Keratinocyte (primary cell): ENCODE results near the gene DACT2. TPM values are rescaled to one million over a fixed set of nuclear protein-coding genes. Genes with fewer than 3 reads are reported as not detected.

Source experiments
- DNase-seq: peaks from one replicate; pipeline ENCODE4 v3.0.0-alpha.2; 2011; ENCODE audit warnings: low read depth, missing footprints, low spot score
- FAIRE-seq: peaks from 2 replicates; lab custom pipeline; 2011; peaks lifted over from hg19 to GRCh38; lab: Jason Lieb, UNC
- H2AFZ ChIP-seq: 2 replicates; pipeline ENCODE4 v1.6.0; 2012; ENCODE audit warnings: low read length, control low read depth, inconsistent platforms; ENCODE audit not compliant: control insufficient read depth
- H3K27ac ChIP-seq: 2 replicates; pipeline ENCODE4 v1.5.1; 2011; ENCODE audit warnings: low read length; ENCODE audit not compliant: control insufficient read depth, insufficient read depth
- H3K27me3 ChIP-seq: 3 replicates; pipeline ENCODE4 v1.6.0; 2011; ENCODE audit warnings: low read length; ENCODE audit not compliant: control insufficient read depth, insufficient read depth; ENCODE audit errors: extremely low read depth
- H3K36me3 ChIP-seq, 2 experiments: 2 replicates in 1 of 2; 3 replicates in 1 of 2; pipeline ENCODE4 v1.5.1; 2011; ENCODE audit warnings: low read length in 2 of 2, mild to moderate bottlenecking in 1 of 2; ENCODE audit not compliant: control insufficient read depth in 2 of 2, insufficient read depth in 2 of 2; ENCODE audit errors: extremely low read depth in 1 of 2
- H3K4me1 ChIP-seq: 3 replicates; pipeline ENCODE4 v1.5.1; 2011; ENCODE audit warnings: low read length; ENCODE audit not compliant: control insufficient read depth, insufficient read depth; ENCODE audit errors: extremely low read depth
- H3K4me2 ChIP-seq: 3 replicates; pipeline ENCODE4 v1.6.0; 2011; ENCODE audit warnings: low read depth, low read length; ENCODE audit not compliant: control insufficient read depth, insufficient read depth; ENCODE audit errors: extremely low read depth
- H3K4me3 ChIP-seq, 3 experiments: fragments of 200-600 bp in 1 of 3; sonication (generic) in 1 of 3; 2 replicates in 2 of 3; 3 replicates in 1 of 3; pipeline ENCODE4 v1.5.1; 2011 to 2016; ENCODE audit warnings: low read length in 3 of 3, mild to moderate bottlenecking in 3 of 3, control low read depth in 2 of 3, inconsistent platforms in 1 of 3, low read depth in 1 of 3, mixed read lengths in 1 of 3, mixed run types in 1 of 3, moderate library complexity in 1 of 3; ENCODE audit not compliant: control insufficient read depth in 2 of 3, insufficient read depth in 2 of 3; ENCODE audit errors: extremely low read depth in 1 of 3
- H3K79me2 ChIP-seq: 2 replicates; pipeline ENCODE4 v1.6.0; 2012; ENCODE audit warnings: low read length; ENCODE audit not compliant: control insufficient read depth, insufficient read depth
- H3K9ac ChIP-seq: 3 replicates; pipeline ENCODE4 v1.6.0; 2011; ENCODE audit warnings: low read length; ENCODE audit not compliant: control insufficient read depth, insufficient read depth; ENCODE audit errors: extremely low read depth
- H3K9me1 ChIP-seq: 3 replicates; pipeline ENCODE4 v1.6.0; 2011; ENCODE audit warnings: low read length; ENCODE audit not compliant: control insufficient read depth, insufficient read depth; ENCODE audit errors: extremely low read depth
- H3K9me3 ChIP-seq: 2 replicates; pipeline ENCODE4 v1.5.1; 2012; ENCODE audit warnings: low read depth, low read length; ENCODE audit not compliant: control insufficient read depth
- H4K20me1 ChIP-seq: 3 replicates; pipeline ENCODE4 v1.6.0; 2011; ENCODE audit warnings: low read length; ENCODE audit not compliant: control insufficient read depth, insufficient read depth; ENCODE audit errors: extremely low read depth
- EZH2 ChIP-seq: IDR thresholded peaks from one replicate; pipeline ENCODE4 v1.6.1; 2012; ENCODE audit warnings: inconsistent platforms, mild to moderate bottlenecking, low read length, moderate library complexity
- dilution Hi-C: fragments of 300-500 bp; cut with MboI; formaldehyde crosslinking; loops from one replicate; pipeline ENCODE4 v1.7.0; 2020; ENCODE audit warnings: low sequenced_read_pairs; ENCODE audit not compliant: extremely low pct_ligation_motif_present
- polyA plus RNA-seq, 5 experiments: library from polyadenylated mRNA; depleted of rRNA in 3 of 5; stranded (reverse) in 3 of 5; stranded (forward) in 1 of 5; unstranded in 1 of 5; fragments of >200 nt; gene quantifications; 1 replicate in 1 of 5; 2 replicates in 3 of 5; 3 replicates in 1 of 5; pipeline versions ENCODE4 v1.2.1 to v1.2.3, GENCODE V29; 2011 to 2012; ENCODE audit warnings: missing spikeins in 2 of 5, low read depth in 1 of 5, low replicate concordance in 1 of 5
- TF ChIP-seq, protein P1 (sequence below), 3 experiments: IDR thresholded peaks in 1 of 3; conservative IDR thresholded peaks in 1 of 3; optimal IDR thresholded peaks in 1 of 3; 2 replicates in 2 of 3; 3 replicates in 1 of 3; pipeline versions ENCODE3 to v1.5.1; 2011; ENCODE audit warnings: low read length in 3 of 3, mild to moderate bottlenecking in 3 of 3, moderate library complexity in 2 of 3, control low read depth in 1 of 3, inconsistent platforms in 1 of 3; ENCODE audit not compliant: insufficient read depth in 2 of 3; ENCODE audit errors: extremely low read depth in 1 of 3

The DACT2 gene
- polyA plus RNA-seq, 1 donor (not counting 4 experiments of a cell fraction or from before 2014, with no cell fraction given) = 0.09 TPM

DNA sequence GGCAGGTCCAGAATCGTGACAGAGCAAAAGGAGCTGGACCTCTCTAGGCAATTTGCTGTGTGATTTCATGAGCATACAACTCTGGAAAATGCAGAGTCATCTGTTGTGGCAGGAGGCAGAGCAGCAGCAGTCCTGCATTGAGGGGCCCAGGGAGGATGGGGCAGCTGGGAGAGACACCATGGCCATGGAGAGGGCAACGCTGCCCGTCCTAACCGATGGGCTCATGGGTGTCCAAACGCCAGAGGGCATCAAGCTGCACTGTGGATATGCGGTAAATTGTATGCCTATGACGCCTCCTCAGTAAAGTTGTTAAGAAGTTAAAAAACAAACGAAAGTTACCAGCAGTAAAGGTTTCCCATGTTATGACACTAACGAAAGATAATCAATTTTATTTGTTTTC is 42.2 kb upstream of the DACT2 start:
- no peak overlapping the region for H3K27ac ChIP-seq
- no peaks in the 10 kb centered on the region for H3K79me2 ChIP-seq
- H3K9ac ChIP-seq = no peak overlapping the region
- no peaks in the 10 kb centered on the region for H3K9me1 ChIP-seq
- H3K4me1 ChIP-seq = no peaks in the 10 kb centered on the region
- no peak overlapping the region for H3K4me3 ChIP-seq
- no peak for FAIRE-seq
- no peak overlapping the region for H2AFZ ChIP-seq
- dilution Hi-C loops = no loop called here
- TF ChIP-seq, protein P1, sequence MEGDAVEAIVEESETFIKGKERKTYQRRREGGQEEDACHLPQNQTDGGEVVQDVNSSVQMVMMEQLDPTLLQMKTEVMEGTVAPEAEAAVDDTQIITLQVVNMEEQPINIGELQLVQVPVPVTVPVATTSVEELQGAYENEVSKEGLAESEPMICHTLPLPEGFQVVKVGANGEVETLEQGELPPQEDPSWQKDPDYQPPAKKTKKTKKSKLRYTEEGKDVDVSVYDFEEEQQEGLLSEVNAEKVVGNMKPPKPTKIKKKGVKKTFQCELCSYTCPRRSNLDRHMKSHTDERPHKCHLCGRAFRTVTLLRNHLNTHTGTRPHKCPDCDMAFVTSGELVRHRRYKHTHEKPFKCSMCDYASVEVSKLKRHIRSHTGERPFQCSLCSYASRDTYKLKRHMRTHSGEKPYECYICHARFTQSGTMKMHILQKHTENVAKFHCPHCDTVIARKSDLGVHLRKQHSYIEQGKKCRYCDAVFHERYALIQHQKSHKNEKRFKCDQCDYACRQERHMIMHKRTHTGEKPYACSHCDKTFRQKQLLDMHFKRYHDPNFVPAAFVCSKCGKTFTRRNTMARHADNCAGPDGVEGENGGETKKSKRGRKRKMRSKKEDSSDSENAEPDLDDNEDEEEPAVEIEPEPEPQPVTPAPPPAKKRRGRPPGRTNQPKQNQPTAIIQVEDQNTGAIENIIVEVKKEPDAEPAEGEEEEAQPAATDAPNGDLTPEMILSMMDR (optimal IDR thresholded peaks at IDR 0.05 in 1 of 3, IDR thresholded peaks at IDR 0.05 in 1 of 3, conservative IDR thresholded peaks at IDR 0.05 in 1 of 3; ENCODE audit: extremely low read depth in 1 of 3, insufficient read depth in 2 of 3, low read length in 3 of 3) = no peak
- TF ChIP-seq EZH2 = no peak
- no peaks in the 10 kb centered on the region for H3K9me3 ChIP-seq
- H3K4me2 ChIP-seq = no peak overlapping the region
- DNase-seq = no peak
- no peaks in the 10 kb centered on the region for H4K20me1 ChIP-seq
- H3K36me3 ChIP-seq = no peaks in the 10 kb centered on the region
- no peaks in the 10 kb centered on the region for H3K27me3 ChIP-seq

DNA sequence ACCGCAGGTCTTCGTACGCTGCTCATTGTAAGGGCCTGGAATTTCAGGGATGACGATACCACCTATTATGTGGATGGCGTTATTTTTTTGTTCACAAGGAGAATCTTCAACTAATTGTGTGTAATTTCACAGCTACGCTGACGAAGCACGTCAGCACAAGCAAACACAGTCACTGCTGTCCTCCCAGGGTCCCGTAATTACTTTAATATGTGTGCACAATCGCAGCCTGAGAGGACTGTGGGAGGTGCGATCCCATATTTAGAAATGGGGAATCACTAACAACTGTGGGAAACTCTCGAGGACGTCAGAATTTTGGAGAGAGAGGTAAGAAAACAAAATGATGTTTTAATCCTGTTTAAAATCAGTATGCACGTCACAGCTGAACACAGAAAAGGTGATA is 40.2 kb upstream of the DACT2 start:
- Histone ChIP-seq H3K27ac (no peak overlapping the region), H3K4me1 (no peaks in the 10 kb centered on the region), H3K36me3 (no peaks in the 10 kb centered on the region), H3K9ac (no peak overlapping the region), H2AFZ (no peak overlapping the region), H3K4me3 (no peak overlapping the region), H3K9me1 (no peaks in the 10 kb centered on the region), H4K20me1 (no peaks in the 10 kb centered on the region), H3K4me2 (no peak overlapping the region), H3K27me3 (no peaks in the 10 kb centered on the region), H3K9me3 (no peaks in the 10 kb centered on the region), H3K79me2 (no peaks in the 10 kb centered on the region)
- no peak for DNase-seq
- no peak for FAIRE-seq
- no peak for TF ChIP-seq EZH2
- TF ChIP-seq, protein P1 (optimal IDR thresholded peaks at IDR 0.05 in 1 of 3, IDR thresholded peaks at IDR 0.05 in 1 of 3, conservative IDR thresholded peaks at IDR 0.05 in 1 of 3; ENCODE audit: extremely low read depth in 1 of 3, insufficient read depth in 2 of 3, low read length in 3 of 3) = no peak
- dilution Hi-C loops = no loop called here
